Fibroblast of mammary gland (primary cell): Measurements from ENCODE around the gene ACTR1B.
"Not testable (repeated sequence)": the region's sequence is repeated elsewhere in the genome, so short reads cannot be mapped to it uniquely, and the experiment has no call there.

ENCODE experiments used
- DNase-seq: peaks from one replicate; pipeline ENCODE4 v3.0.0-alpha.2; 2010; ENCODE audit warnings: low read depth
- H3K4me3 ChIP-seq: 2 replicates; pipeline ENCODE4 v1.5.1; 2011; ENCODE audit warnings: low read depth, mild to moderate bottlenecking, low read length, moderate library complexity; ENCODE audit not compliant: control insufficient read depth
- TF ChIP-seq, protein P1 (sequence below): conservative IDR thresholded peaks from 2 replicates; pipeline ENCODE4 v1.5.1; 2011; ENCODE audit warnings: low read depth, low read length, inconsistent platforms; ENCODE audit not compliant: control insufficient read depth, insufficient read depth

Gene ACTR1B

DNA sequence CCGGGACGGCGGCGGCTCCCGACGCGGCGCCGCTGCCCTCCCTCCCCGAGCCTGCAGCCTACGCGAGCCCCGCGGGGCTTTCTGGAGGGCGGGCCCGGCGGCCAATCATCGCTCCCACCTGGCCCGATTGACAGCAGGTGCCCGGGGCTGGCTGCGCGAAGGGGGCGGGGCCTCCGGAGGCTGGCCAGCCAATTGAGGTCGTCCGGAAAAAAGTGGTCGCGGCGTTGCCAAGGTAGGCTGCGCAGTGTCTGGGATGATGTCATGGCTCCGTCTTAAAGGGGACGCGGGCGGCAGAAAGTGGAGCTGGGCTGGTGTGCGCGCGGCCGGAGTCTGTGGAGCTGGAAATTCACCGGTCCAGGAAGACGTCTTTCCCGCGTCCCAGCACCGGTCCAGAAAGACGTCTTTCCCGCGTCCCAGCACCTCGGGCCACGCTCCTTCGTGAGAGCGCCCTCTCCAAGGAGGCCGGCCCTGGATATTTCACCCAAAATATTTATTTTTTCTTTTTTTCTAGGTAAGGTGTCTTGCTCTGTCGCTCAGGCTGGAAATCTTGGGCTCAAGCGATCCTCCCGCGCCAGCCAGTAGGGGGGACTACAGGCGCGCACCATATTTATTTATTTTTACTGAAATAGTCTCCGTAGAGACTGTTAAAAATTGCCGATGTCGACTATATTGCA, at the start of gene ACTR1B:
Gene ACTR1B (minus strand): TSS at position 83 of the 674 bp plus-strand sequence. CDS start 154 bp downstream, outside the sequence.
- peak; percentile 97 for DNase-seq
- peak within 1 kb of the TSS; percentile 82 for H3K4me3 ChIP-seq
- TF ChIP-seq, protein P1, sequence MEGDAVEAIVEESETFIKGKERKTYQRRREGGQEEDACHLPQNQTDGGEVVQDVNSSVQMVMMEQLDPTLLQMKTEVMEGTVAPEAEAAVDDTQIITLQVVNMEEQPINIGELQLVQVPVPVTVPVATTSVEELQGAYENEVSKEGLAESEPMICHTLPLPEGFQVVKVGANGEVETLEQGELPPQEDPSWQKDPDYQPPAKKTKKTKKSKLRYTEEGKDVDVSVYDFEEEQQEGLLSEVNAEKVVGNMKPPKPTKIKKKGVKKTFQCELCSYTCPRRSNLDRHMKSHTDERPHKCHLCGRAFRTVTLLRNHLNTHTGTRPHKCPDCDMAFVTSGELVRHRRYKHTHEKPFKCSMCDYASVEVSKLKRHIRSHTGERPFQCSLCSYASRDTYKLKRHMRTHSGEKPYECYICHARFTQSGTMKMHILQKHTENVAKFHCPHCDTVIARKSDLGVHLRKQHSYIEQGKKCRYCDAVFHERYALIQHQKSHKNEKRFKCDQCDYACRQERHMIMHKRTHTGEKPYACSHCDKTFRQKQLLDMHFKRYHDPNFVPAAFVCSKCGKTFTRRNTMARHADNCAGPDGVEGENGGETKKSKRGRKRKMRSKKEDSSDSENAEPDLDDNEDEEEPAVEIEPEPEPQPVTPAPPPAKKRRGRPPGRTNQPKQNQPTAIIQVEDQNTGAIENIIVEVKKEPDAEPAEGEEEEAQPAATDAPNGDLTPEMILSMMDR, result peak; percentile 47

DNA sequence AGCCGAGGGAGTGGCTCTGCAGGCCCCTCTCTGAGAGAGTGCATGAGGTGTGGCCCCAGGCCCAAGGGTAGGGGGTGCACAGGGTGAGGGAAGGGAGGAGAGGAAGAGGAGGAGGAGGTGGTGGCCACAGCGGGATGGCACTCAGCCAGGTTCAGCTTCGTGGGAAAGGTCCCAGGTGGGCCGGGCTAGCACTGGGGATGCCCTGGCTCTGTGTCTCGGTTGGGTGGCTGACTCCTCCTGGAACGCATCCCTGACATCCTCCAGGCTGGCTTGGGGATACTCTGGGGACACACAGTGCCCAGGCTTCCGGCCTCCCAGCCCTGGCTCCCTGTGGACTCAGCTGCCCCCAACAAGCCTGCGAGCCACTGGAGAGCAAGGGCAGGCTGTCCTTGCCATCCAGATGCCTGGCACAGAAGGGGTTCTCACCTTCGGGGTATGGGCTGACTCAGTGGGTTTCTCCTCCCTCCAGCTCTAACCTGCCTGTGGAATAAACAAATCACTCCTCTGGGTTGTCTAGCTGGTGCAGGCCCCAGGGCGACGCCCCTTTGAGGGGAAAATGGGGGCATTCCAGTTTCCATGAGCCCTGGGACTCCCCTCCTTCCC, 49.0 kb upstream of the ACTR1B start:
- no peak for DNase-seq

DNA sequence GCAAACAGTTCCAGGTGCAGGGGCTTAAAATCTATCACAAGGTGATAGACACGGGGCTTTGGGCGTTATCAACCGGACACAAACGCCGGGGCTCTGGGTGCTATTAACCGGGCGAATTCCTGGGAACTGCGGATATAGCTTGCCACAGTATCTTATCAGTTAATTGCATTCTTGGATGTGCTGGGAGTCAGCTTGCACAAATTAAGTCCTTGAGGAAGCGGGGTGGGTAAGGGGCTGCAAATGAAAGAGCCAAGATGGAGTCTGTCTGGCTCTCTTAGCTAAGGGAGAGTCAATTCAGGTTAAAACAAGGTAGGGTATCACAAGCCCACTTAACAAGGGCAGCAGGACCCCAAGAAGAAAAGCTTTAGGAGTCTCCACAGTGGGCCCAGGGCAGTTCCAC, 48.3 kb upstream of the ACTR1B start:
- not testable (repeated sequence) for DNase-seq, H3K4me3 ChIP-seq

More for the DNA sequence above, 49.0 kb upstream of the ACTR1B start:
- TF ChIP-seq, protein P1, result no peak
- no peak overlapping the region for H3K4me3 ChIP-seq

DNA sequence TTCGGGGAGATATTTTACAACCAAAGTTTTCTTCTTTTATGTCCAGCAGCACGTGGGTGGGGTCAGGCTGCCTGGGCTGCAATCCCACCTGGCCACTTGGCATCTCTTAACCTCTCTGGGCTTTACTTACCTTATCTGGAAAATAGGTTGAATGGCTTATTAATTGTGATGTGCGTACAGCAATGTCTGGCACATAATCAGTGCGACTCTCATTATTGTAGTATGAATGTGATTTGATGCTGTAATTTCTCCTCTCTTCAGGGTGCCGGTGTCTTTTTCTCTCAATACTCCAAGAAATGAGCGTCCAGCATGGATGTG, 47.5 kb upstream of the ACTR1B start:
- no peak overlapping the region for H3K4me3 ChIP-seq
- DNase-seq, result no peak
- TF ChIP-seq, protein P1, result no peak

DNA sequence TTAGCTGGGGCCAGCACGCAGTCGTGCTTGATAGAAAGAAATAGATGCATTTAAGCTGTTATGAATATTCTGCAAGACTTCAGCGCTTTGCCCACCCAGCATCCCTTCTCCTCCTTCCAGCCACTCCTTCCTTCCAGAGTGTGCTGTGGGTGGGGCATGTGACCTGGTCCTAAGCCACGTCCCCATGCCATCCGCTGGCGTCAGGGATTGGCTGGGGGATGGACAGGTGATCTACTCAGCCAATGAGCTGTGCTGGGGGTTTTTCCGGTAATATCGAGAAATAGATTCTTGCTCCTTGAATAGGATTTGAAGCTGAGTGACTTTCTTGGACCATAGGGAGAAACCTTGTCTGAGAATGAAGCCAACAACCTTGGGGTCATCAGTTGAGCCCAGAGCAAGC, 44.8 kb upstream of the ACTR1B start:
- TF ChIP-seq, protein P1, result no peak
- no peak overlapping the region for H3K4me3 ChIP-seq
- DNase-seq, result no peak

DNA sequence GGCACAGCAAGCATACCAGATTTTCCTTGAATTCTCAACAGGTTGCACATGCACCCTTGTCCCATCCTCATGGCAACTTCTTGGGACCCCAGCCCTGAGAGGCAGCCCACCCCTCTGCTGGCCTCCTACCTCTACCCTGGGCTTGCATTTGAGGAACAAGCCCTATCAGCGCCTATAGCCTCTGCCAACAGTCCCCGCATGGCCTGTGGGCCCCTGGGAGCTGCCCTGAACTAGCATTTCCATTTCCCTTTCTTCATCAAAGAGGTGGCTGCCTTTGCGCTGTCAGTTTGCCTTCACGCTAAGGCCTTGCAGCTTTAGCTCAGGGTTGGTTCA, 44.2 kb upstream of the ACTR1B start:
- DNase-seq, result no peak
- no peak overlapping the region for H3K4me3 ChIP-seq
- TF ChIP-seq, protein P1, result no peak

DNA sequence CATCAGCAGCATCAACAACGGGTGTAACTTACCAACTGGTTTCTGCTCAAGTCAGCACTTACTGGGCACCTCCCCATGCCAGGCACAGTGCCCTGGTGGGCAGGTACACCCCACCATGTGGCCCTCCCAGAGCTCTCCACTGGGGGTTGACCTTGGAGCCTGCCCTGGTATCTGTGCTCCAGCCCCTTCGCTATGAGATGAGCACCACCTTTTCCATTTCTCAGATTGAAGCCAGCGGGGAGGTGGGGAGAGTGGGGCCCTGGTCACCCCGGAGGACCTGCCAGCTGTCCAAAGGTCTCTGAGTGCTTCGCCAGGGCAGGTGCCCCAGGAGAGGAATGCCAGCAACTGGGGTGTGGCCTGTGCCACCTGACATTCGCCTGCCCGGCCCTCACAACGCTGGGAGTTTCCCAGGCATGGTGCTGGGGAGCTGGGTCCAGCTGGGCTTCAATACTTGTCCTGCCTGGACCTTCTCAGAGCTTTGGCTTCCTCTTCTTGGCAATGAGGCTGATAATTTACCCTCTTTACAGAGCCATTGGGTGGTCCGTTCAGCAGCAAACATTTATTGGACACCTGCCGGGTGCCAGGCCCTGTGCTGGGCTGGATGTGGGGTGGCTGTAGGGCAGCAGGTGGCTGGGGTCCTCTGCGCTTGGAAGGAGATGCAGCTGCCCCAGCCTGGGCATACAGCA, 43.7 kb upstream of the ACTR1B start:
- DNase-seq, result no peak
- TF ChIP-seq, protein P1, result no peak
- no peak overlapping the region for H3K4me3 ChIP-seq
